HG03280 (cell line): ENCODE data around the gene BTK.
A peak's percentile ranks its signal among the peaks of the same experiment; 100 is the strongest.

ENCODE experiments used
- ATAC-seq: cut with Tn5 transposase; IDR thresholded peaks from one replicate; pipeline ENCODE4 v1.9.1; 2021; ENCODE audit warnings: mild to moderate bottlenecking, moderate library complexity; ENCODE audit not compliant: unreplicated experiment

Gene BTK

DNA sequence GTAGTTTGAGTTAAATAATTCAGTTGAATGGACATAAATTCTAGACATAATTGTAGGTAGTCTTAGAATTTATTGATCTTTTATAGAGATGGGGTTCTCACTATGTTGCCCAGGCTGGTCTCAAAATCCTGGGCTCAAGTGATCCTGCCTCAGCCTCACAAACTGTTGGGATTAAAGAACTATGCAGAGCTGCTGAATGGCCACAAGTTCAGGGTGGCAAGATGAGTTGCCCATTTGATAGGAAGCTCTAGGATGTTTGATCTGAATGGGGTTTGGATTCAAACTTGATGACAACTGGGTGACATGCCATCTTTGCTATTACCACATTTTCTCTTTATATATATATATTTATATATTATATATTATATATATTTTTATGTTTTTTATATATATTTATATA is 8.4 kb upstream of the BTK start:
- ATAC-seq: no peak

DNA sequence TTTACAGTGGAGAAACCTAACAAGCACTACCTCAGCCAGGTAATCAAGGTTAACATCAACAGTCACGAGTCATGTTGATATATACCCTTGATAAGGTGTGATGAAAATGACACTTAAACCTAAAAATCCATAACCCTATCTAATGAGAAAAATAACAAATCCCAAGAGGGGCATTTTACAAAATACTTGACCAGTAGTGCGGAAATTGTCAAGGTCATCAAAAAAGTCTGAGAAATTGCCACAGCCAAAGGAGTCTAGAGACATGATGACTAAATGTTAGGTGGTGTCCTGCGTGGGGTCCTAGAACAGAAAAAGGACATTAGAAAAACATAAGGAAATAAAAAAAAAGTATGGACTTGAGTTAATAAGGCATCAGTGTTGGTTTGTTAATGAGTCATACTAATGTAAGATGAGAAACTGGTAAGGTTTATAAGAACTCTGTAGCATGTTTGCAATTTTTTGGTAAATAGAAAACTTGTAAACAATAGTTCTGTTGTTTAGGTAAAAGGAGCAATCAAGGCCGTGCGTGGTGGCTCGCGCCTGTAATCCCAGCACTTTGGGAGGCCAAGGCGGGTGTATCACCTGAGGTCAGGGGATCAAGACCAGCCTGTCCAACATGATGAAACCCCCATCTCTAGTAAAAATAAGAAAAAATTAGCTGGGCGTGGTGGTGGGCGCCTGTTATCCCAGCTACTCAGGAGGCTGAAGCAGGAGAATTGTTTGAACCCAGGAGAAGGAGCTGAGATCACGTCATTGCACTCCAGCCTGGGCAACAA is 7.7 kb upstream of the BTK start:
- ATAC-seq: no peak

DNA sequence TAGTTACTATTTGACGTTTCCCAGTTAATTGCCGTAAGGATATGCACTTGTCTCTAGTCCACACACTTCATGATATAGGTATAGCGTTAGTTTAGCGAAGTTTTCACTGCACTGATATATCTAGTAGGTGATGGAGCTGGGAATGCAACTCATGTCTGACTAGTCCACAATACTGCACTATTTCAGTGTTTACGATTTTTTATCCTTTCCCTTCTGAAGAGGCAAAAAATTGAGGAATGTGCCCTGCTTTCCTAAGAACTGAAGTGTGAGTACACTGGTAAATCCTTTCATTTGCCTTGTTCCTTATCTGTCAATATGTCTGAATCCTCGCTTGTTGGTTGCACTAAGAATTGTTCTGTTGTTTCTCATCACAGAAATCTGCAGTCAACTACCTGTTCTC is 5.8 kb upstream of the BTK start:
- ATAC-seq: no peak

GRCh38 chrX:101390664-101391525 is 4.9 kb upstream of the BTK start, which contains the start of gene RPL36A:
TSS of gene RPL36A (plus strand) at chrX:101391011. CDS start at chrX:101391044, 33 bp downstream.
- ATAC-seq: peak; percentile 76

DNA sequence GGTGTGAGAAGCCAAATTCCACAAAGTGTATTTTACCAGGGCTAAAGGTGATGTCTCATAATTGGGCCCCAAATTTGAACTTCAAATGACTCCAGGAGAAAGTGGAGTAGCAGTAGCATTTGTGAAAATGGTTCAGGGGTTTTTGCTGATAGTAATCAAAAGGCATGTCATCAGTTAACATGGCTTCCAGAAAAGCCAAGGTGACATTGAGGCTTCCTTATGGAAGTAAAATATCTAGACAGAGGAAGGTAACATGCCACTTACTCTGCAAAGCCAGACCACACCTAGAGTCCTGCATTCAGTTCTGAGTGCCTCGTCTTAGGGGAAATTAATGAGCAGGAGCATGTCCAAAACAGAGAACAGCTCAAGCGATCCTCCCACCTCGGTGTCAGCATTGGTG is 2.6 kb upstream of the BTK start:
- ATAC-seq: no peak

- ATAC-seq: no peak
These were observed 523 bp upstream of the BTK start for GRCh38 chrX:101386542-101386885.

- no peak for ATAC-seq
These were observed 836 bp downstream of the BTK start for GRCh38 chrX:101385026-101385684.

DNA sequence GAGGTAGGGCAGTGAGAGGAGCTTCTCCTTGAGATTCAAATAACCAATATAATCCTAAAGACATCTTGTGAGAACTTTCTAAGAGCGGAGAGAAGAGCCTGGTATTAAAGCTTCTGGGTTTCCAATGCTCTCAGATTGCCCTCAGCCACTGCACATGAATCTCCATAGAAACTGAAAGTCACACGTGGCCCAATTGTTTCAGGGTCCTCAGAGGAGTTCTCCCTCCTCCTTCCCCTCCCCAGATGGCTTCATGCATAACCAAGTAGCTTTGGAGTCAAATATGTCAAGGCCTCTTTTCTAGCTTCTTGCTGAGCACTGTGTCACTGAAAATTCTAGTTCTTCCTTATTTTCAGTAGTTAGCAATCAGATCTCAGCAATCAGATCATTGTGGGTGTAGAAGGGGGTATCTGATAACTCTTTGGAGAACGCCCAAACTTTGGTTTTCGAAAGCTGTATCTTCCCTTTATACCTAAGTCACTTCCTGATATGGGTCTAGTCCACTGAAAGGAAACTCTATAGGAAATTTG is 2.2 kb downstream of the BTK start:
- peak; percentile 70 for ATAC-seq

DNA sequence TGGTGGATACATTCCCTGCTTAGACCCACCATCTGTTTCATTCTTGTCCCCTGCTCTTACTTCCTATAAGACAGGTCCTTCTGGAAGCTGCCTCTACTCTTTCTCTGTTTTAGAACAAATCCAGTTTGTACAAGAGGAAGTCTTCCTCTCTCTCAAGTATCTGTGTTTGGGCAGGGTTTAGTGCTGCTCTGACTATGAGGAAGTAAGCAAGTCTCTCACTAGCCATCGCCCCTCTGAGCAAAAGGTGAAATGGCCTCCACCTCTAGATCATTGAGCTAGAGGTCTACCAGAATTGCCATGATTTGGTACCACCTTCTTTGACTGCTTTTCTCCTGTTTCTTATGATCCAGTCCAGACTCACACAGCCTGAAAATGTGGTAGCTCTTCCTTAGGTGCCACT is 8.4 kb downstream of the BTK start:
- no peak for ATAC-seq

GRCh38 chrX:101370888-101371504 is 15.0 kb downstream of the BTK start:
- ATAC-seq: no peak

DNA sequence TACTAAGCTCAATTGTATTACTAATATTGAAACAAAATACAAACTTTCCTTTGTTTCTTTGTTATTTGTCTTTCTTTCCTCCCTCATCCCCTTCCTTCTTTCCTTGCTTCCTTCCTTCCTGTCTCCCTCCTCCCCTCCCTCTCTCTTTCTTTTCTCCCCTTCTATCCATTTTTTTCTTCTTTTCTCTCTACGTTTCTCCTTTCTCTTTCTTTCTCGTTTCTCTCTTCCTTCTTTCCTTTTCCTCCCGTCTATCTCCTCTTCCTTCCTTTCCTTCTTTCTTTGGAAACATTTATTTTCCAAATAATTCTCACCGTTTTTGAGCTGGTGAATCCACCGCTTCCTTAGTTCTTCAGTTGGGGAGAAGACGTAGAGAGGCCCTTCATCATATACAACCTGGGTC is 16.3 kb downstream of the BTK start:
- no peak for ATAC-seq

DNA sequence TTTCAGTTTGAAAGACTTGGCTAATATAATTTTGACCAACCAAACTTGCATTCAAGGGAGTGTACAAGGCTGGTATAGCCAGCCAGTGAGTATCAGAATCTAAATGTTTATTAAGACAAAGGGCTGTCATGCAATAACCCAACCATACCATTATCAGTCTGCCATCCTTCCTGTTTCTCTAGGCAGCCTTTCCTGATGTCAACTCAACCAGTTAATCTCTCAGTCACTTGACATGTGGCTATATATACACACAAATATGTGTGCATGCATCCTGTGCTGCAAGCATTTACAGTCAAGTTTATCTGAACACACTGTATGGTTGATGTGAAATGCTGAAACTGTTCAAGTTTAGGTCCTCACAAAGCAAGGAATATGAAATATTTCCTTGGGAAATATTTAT is 17.2 kb downstream of the BTK start:
- ATAC-seq: no peak

DNA sequence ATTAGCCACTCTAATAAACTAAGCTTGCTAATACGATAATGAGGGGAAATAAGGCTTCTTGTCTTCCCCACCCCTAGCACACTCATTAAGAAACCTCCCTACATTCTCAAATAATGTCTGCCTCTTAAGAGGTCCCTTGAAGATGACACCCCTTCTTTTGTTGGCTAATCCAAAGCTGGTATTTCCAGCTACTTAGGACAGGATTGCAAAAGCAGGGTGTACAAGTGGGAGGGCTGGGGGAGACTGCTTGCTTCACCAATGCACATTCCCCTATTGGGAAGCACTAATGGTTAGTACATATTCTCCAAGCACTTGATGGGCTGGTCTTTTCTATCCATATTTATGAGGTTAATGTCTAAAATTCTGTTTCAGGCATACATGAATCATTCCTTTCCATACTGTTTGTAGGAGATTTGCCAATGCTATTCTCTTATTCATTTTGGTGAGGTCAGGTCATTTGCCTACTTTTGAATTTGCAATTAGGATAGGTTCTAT is 20.6 kb downstream of the BTK start:
- ATAC-seq: no peak

DNA sequence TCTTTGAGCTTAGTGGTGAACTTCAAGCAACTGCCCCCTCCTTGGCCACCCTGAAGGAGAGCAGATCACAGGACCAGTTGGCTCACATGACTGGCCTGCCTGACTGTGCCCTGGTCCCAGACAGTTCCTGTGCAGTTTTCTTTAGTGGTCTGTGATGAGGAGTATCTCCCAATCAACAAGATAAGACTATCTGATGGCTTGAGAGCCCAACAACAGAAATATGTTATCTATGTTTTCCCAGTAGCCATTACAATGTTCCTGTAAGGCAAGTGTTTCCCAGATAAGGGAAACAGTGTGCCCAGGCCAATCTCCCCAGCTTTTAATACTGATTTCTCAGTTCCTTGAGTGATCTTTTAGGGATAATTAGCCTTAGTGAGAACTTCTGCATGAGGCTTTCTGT is 23.2 kb downstream of the BTK start:
- ATAC-seq: no peak

DNA sequence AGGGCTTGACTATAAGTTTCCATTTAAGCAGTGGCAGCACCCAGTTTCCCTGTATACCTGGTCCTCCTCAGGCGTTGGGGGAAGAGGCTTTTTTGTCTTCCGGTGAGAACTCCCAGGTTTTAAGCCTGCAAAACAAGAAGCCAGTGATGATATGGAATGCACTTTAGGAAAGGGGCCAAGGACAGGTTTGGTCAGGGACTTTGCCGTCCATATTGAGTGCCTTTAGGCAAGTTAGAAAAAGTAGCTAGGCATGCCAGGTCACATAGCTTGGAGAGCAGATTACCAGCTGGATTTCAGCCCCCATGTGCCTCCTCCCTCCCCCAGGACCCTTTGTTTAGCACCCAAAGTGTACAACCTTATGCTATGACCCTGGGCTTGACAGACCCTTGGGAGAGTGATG is 23.9 kb downstream of the BTK start:
- no peak for ATAC-seq

DNA sequence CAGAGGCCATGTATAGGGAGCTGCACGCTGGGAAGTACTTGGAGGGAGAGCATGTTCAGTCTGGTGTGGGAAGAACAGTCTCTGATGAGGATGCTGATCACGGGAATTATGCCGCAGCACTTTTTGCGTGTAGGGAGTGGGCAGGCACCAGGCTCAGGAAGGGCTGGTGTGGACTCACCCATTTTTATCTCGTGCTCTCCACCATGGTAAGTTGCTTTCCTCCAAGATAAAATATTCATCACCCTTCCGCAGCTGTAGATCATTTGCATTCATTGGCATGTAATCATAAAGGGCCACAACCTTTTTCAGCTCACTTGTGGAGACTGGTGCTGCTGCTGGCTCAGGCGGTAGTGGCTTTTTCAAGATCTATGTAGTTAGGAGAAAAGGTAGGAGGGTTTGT is 25.6 kb downstream of the BTK start:
- ATAC-seq: no peak

DNA sequence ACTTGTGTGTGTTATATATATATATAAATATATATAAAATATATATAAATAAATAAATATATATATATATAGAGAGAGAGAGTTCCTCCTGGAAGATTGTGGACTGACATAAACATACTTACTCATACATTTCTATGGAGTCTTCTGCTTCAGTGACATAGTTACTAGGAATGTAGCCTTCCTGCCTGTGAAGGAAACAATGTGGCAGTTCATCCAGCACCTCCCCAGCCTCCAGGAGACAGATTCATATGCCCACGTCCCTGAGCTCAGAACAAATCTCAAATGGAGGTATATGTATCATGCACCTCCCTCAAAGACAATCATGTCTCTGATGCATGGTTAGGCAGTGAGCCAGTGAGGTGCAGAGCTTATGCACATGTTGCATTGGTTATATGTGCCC is 26.0 kb downstream of the BTK start:
- no peak for ATAC-seq

DNA sequence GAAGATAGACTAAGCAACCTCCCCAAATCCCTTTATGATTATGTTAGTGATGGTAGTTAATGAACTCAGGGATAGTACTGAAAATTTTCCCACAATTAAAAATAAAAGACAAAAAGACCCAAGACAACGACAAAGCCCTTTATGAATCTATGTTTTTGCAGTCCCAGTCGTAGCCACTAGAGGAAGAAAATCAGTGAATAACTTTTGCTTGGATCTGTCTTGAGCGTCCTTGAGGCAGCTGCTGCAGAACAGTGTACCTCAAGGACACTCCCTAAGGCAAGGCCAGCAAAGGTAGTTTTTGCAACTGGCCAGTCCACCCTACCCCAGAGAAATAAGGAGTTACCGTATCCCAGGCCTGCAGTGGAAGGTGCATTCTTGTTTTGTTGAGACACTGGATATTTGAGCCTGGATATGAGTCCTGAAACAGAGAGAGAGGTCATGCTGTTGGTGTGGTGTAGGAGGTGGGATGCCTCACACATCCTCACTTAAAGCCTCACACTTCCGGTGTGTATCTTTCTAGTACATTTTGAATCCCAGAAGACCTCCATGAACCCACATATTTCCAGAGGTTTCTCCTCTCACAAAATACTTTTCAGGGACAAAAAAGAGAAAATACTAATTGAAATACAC is 28.7 kb downstream of the BTK start:
- ATAC-seq: no peak

- ATAC-seq: no peak
These were observed 36.8 kb downstream of the BTK start for GRCh38 chrX:101349193-101349562.

DNA sequence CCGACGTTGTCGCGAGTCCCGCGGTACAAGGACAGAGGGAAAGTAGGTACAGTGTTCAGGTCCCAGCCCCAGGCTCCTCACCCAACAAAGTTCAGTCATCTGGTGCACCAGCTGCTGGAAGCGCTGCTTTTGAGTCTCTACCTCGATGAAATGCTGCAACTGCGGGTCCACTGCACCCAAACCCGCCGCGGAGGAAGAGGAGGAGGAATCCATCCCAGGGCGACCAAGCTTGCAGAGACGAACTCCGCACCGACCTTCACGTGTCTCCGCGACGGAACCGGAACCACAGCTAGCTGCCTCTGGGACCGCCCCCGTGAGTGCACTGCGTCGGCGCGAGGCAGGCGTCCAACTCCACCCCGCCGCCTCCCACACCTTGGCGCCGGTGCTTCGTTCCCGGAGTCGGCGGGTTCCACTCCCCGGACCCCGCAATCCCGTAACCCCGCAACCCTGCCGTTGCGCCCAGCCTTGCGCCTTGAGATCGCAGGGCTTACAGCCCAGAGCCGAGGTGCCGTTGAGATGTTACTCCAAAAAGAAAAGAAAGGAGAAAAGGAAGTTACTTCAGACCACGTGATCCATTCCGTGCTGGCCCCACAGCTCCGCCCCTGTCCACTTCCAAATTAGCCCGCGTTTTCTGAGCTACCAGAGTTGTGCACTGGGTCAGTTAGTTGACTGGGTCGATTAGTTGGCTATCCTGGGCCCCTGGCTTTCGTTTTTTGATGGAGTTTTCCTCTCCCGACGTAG is 37.4 kb downstream of the BTK start, which contains the start of gene TIMM8A:
Gene TIMM8A, minus strand, starts transcription at position 291 of the 741 bp plus-strand sequence. Its CDS starts 78 bp downstream, at position 213.
- ATAC-seq: peak; percentile 100
